CD4-positive, CD25-positive, alpha-beta regulatory T cell (primary cell): ENCODE data around the gene HLA-DMB. TPM values are rescaled to one million over a fixed set of nuclear protein-coding genes. Genes with fewer than 3 reads are reported as not detected.

Experiments
- ATAC-seq, 2 donors: fragments of 150-1000 bp; cut with Tn5 transposase; one replicate each; pipeline ENCODE4 v1.10.0; 2021; ENCODE audit warnings: low read depth in 2 of 2, moderate number of reproducible peaks in 2 of 2, moderate library complexity in 1 of 2
- DNase-seq, 3 donors: peaks; one replicate each; pipeline versions ENCODE4 v3.0.0 to v3.0.0-alpha.2; 2012 to 2022; ENCODE audit warnings: mixed read lengths in 1 of 3
- H3K27ac ChIP-seq: one replicate; pipeline ENCODE4 v1.7.0; 2013; ENCODE audit warnings: mild to moderate bottlenecking, low read length; ENCODE audit not compliant: insufficient read depth, poor library complexity, severe bottlenecking
- H3K27me3 ChIP-seq: one replicate; pipeline ENCODE4 v1.7.0; 2013; ENCODE audit warnings: low read length; ENCODE audit not compliant: control insufficient read depth, insufficient read depth
- H3K36me3 ChIP-seq: one replicate; pipeline ENCODE4 v1.7.0; 2013; ENCODE audit warnings: mild to moderate bottlenecking, low read length, moderate library complexity; ENCODE audit not compliant: control insufficient read depth, insufficient read depth
- H3K4me1 ChIP-seq: 2 replicates; pipeline ENCODE4 v1.7.0; 2013; ENCODE audit warnings: mild to moderate bottlenecking, low read length; ENCODE audit not compliant: insufficient read depth, control insufficient read depth, poor library complexity, severe bottlenecking
- H3K4me3 ChIP-seq: one replicate; pipeline ENCODE4 v1.7.0; 2013; ENCODE audit warnings: low read depth, mild to moderate bottlenecking, low read length, moderate library complexity
- H3K9me3 ChIP-seq, 2 experiments: 1 replicate in 1 of 2; 2 replicates in 1 of 2; pipeline ENCODE4 v1.7.0; 2013; ENCODE audit warnings: low read length in 2 of 2, mild to moderate bottlenecking in 1 of 2, moderate library complexity in 1 of 2; ENCODE audit not compliant: control insufficient read depth in 2 of 2
- H3K27ac Mint-ChIP-seq, 3 donors: one replicate each; pipeline ENCODE4 v1.8.0; 2020 to 2022; ENCODE audit warnings: mild to moderate bottlenecking in 3 of 3, mixed read lengths in 3 of 3, moderate library complexity in 2 of 3
- H3K27me3 Mint-ChIP-seq: one replicate; pipeline ENCODE4 v1.8.0; 2022; ENCODE audit warnings: mild to moderate bottlenecking, mixed read lengths
- H3K36me3 Mint-ChIP-seq: one replicate; pipeline ENCODE4 v1.8.0; 2020; ENCODE audit warnings: mixed read lengths
- H3K4me1 Mint-ChIP-seq, 4 donors: one replicate each; pipeline ENCODE4 v1.8.0; 2020 to 2022; ENCODE audit warnings: mixed read lengths in 4 of 4, mild to moderate bottlenecking in 1 of 4
- H3K4me3 Mint-ChIP-seq, 4 donors: one replicate each; pipeline ENCODE4 v1.8.0; 2020 to 2022; ENCODE audit warnings: mild to moderate bottlenecking in 4 of 4, mixed read lengths in 4 of 4, moderate library complexity in 3 of 4
- H3K9me3 Mint-ChIP-seq, 7 donors: one replicate each; pipeline ENCODE4 v1.8.0; 2020 to 2022; ENCODE audit warnings: mixed read lengths in 7 of 7, mild to moderate bottlenecking in 3 of 7, moderate library complexity in 2 of 7
- polyA plus RNA-seq, 4 donors: library from polyadenylated mRNA; unstranded; fragments of 300-500 nt; fragmentation: Illumina TruSeq; gene quantifications; one replicate each; pipeline ENCODE4 v1.2.3, GENCODE V29; 2021
- total RNA-seq: library from RNA; stranded (reverse); gene quantifications from one replicate; pipeline ENCODE4 v1.2.3, GENCODE V29; 2022

The HLA-DMB gene
- total and polyA plus RNA-seq, 5 donors from 2014 or later: 12.8 to 44.2 (median 27.8) TPM

DNA sequence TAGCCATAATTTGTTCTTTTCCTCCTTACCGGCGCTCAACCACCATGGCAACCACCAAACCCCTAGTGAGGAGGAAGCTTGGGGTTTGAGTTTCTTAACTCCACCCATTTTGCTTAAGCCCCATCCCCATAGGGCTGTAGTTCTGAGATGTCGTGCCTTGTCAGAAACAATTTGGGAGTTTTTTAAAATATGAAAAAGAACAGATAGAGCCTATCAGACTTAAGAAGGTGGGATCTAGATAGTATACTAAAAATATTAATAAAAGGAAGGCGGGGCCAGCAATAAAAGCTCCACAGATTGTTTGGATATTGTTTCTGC is 33.1 kb upstream of the HLA-DMB start:
- Histone ChIP-seq H3K27ac (peak overlapping the region; percentile 98), H3K36me3 (peaks cover 49% of the 10 kb centered on the region), H3K4me3 (peak overlapping the region; percentile 100), H3K27me3 (no peaks in the 10 kb centered on the region), H3K9me3 (no peaks in the 10 kb centered on the region), H3K4me1 (peaks cover 62% of the 10 kb centered on the region)
- H3K27me3 Mint-ChIP-seq: peaks cover 22% of the 10 kb centered on the region
- peak overlapping the region; percentile 99 to 100 (median 100) for H3K27ac Mint-ChIP-seq
- no peak for ATAC-seq
- H3K4me3 Mint-ChIP-seq: peak overlapping the region; percentile 98 to 99 (median 99)
- peak; percentile 30 to 77 (median 58) for DNase-seq
- H3K4me1 Mint-ChIP-seq: peaks cover 5 to 53% (median 38%) of the 10 kb centered on the region in 4 donors
- peaks cover 61% of the 10 kb centered on the region for H3K36me3 Mint-ChIP-seq
- H3K9me3 Mint-ChIP-seq: no peaks in the 10 kb centered on the region

- H3K4me1 ChIP-seq: peaks cover 66% of the 10 kb centered on the region
- H3K36me3 ChIP-seq: peaks cover 43% of the 10 kb centered on the region
- H3K4me3 Mint-ChIP-seq: peak overlapping the region; percentile 98 to 99 (median 99)
- no peaks in the 10 kb centered on the region for H3K9me3 ChIP-seq
- ATAC-seq (no peak), DNase-seq (peak; percentile 28 to 71 (median 38))
- peaks cover 55% of the 10 kb centered on the region for H3K36me3 Mint-ChIP-seq
- peaks cover 22% of the 10 kb centered on the region for H3K27me3 Mint-ChIP-seq
- H3K27ac Mint-ChIP-seq: peak overlapping the region; percentile 99 to 100 (median 100)
- H3K9me3 Mint-ChIP-seq: peaks cover 0 to 2% (median 0%) of the 10 kb centered on the region in 7 donors
- peak overlapping the region; percentile 100 for H3K4me3 ChIP-seq
- H3K27me3 ChIP-seq: no peaks in the 10 kb centered on the region
- H3K4me1 Mint-ChIP-seq: peaks cover 5 to 49% (median 34%) of the 10 kb centered on the region in 4 donors
- peak overlapping the region; percentile 98 for H3K27ac ChIP-seq
Measured at GRCh38 chr6:32973144-32974015, 32.6 kb upstream of the HLA-DMB start.

- Histone ChIP-seq H3K4me1 (peaks cover 69% of the 10 kb centered on the region), H3K9me3 (no peaks in the 10 kb centered on the region), H3K27me3 (no peaks in the 10 kb centered on the region), H3K27ac (peak overlapping the region; percentile 98), H3K4me3 (peak overlapping the region; percentile 100), H3K36me3 (peaks cover 34% of the 10 kb centered on the region)
- Mint-ChIP-seq H3K27me3 (peaks cover 22% of the 10 kb centered on the region), H3K36me3 (peaks cover 46% of the 10 kb centered on the region), H3K4me1 (peaks cover 8 to 42% (median 30%) of the 10 kb centered on the region in 4 donors), H3K27ac (peak overlapping the region; percentile 99 to 100 (median 100)), H3K4me3 (peak overlapping the region; percentile 98 to 99 (median 99)), H3K9me3 (peaks cover 0 to 2% (median 0%) of the 10 kb centered on the region in 7 donors)
- ATAC-seq: peak; percentile 0 to 19
- peak; percentile 47 to 69 (median 64) for DNase-seq
Measured at GRCh38 chr6:32972353-32973143, 31.7 kb upstream of the HLA-DMB start.

DNA sequence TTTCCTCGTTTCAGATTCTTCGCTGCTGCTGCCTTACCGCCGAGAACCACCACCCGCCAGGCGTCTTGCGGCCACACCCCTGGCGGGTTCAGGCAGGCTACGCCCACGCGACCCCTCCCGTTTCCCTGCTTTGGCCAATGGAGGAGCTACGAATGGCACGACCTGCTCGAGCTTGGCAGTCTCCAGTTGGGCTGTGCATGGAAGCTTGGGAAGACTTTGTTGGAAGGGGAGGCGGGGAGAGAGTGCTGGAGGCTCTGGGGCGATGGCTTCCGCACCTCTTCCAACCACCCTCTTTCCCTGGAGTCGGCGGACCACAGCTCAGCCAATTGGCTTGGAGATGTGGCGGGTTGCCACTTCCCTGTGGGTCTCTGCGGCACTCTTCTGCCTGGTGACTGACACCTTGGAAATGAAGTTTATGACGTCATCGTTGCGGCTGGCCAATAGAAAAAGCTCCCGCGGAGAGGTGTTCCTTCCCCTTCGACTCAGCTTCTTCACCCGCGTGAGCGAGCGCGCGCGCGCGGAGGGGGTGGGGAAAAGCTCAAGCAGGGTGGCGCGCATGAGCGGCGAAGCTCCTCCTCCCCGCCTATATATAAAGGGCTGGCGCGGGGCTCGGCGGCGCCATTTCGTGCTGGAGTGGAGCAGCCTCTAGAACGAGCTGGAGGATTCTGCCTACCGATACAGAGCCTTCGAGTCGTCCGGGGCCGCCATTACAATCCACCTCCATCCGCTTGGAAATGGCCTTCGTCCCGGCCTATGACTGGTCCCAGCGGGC is 30.9 kb upstream of the HLA-DMB start:
- Mint-ChIP-seq H3K27me3 (peaks cover 22% of the 10 kb centered on the region), H3K4me1 (peaks cover 15 to 42% (median 33%) of the 10 kb centered on the region in 4 donors), H3K4me3 (peak overlapping the region; percentile 98 to 99 (median 99)), H3K36me3 (peaks cover 40% of the 10 kb centered on the region), H3K9me3 (peaks cover 0 to 3% (median 0%) of the 10 kb centered on the region in 7 donors), H3K27ac (peak overlapping the region; percentile 99 to 100 (median 100))
- peak overlapping the region; percentile 100 for H3K4me3 ChIP-seq
- DNase-seq (peak; percentile 100), ATAC-seq (peak; percentile 58 to 62)
- H3K9me3 ChIP-seq: no peaks in the 10 kb centered on the region
- H3K27me3 ChIP-seq: no peaks in the 10 kb centered on the region
- H3K36me3 ChIP-seq: peaks cover 27% of the 10 kb centered on the region
- peaks cover 70% of the 10 kb centered on the region for H3K4me1 ChIP-seq
- peak overlapping the region; percentile 98 for H3K27ac ChIP-seq

DNA sequence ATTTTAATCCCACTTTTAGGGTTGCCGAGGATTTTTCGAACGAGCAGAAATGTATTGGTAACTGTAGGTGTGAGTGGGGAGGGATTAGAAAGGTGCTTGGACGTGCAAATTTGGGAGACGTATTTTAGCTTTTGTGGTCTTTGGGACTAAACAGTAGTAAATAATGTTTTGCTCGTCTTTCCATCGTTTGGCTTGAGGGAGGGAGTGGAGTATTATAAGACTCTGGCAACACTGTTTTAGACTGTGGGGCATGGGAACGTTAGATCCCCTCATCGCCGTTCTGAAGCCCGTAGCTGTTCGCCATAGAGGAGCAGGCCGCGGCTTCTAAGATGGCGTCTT is 30.4 kb upstream of the HLA-DMB start:
- Mint-ChIP-seq H3K27ac (peak overlapping the region; percentile 99 to 100 (median 100)), H3K27me3 (peaks cover 22% of the 10 kb centered on the region), H3K36me3 (peaks cover 34% of the 10 kb centered on the region), H3K4me3 (peak overlapping the region; percentile 98 to 99 (median 99)), H3K4me1 (peaks cover 19 to 42% (median 31%) of the 10 kb centered on the region in 4 donors), H3K9me3 (peaks cover 0 to 3% (median 0%) of the 10 kb centered on the region in 7 donors)
- peak overlapping the region; percentile 100 for H3K4me3 ChIP-seq
- H3K4me1 ChIP-seq: peaks cover 70% of the 10 kb centered on the region
- DNase-seq (no peak), ATAC-seq (no peak)
- no peaks in the 10 kb centered on the region for H3K27me3 ChIP-seq
- peak overlapping the region; percentile 98 for H3K27ac ChIP-seq
- no peaks in the 10 kb centered on the region for H3K9me3 ChIP-seq
- H3K36me3 ChIP-seq: peaks cover 21% of the 10 kb centered on the region

- Histone ChIP-seq H3K4me3 (peak overlapping the region; percentile 100), H3K36me3 (peaks cover 15% of the 10 kb centered on the region), H3K4me1 (peaks cover 70% of the 10 kb centered on the region), H3K9me3 (no peaks in the 10 kb centered on the region), H3K27me3 (no peaks in the 10 kb centered on the region), H3K27ac (peak overlapping the region; percentile 98)
- peaks cover 0 to 3% (median 0%) of the 10 kb centered on the region in 7 donors for H3K9me3 Mint-ChIP-seq
- peak overlapping the region; percentile 98 to 99 (median 99) for H3K4me3 Mint-ChIP-seq
- peaks cover 22% of the 10 kb centered on the region for H3K27me3 Mint-ChIP-seq
- DNase-seq: peak; percentile 56 to 90 (median 71)
- H3K27ac Mint-ChIP-seq: peak overlapping the region; percentile 99 to 100 (median 100)
- peaks cover 24 to 42% (median 30%) of the 10 kb centered on the region in 4 donors for H3K4me1 Mint-ChIP-seq
- peaks cover 32% of the 10 kb centered on the region for H3K36me3 Mint-ChIP-seq
- peak in 1 of 2 donors; percentile 1 for ATAC-seq
Measured at GRCh38 chr6:32970413-32971241, 29.8 kb upstream of the HLA-DMB start.
